Prostate gland (tissue), 2 donors: Measurements from ENCODE around the gene SEMA5A. TPM values are rescaled to one million over a fixed set of nuclear protein-coding genes. Genes with fewer than 3 reads are reported as not detected.

Experiments
- DNase-seq: peaks from one replicate; pipeline ENCODE4 v3.0.0-alpha.2; 2019; ENCODE audit warnings: low spot score
- H3K27ac ChIP-seq, 2 donors: fragments of 200-600 bp; sonication (generic); 2 replicates each; pipeline ENCODE4 v1.5.1; 2017 to 2019
- H3K27me3 ChIP-seq: fragments of 200-600 bp; sonication (generic); replicated peaks from 2 replicates; pipeline ENCODE4 v1.5.1; 2019; ENCODE audit not compliant: insufficient read depth
- H3K36me3 ChIP-seq, 2 donors: fragments of 200-600 bp; sonication (generic); 1 replicate in 1 of 2; 2 replicates in 1 of 2; pipeline versions ENCODE4 v1.5.1 to v1.8.1; 2017 to 2019
- H3K4me1 ChIP-seq: fragments of 200-600 bp; sonication (generic); replicated peaks from 2 replicates; pipeline ENCODE4 v1.5.1; 2019
- H3K4me3 ChIP-seq, 2 donors: fragments of 200-600 bp; sonication (generic); 2 replicates each; pipeline ENCODE4 v1.5.1; 2017 to 2019
- H3K9me3 ChIP-seq: fragments of 200-600 bp; sonication (generic); 2 replicates; pipeline ENCODE4 v1.5.1; 2017
- POLR2A ChIP-seq: fragments of 450-650 bp; IDR thresholded peaks from one replicate; pipeline ENCODE4 v1.6.1; 2016; ENCODE audit warnings: antibody characterized with exemption, mild to moderate bottlenecking
- POLR2AphosphoS5 ChIP-seq: sonication (generic); formaldehyde crosslinking; IDR thresholded peaks from one replicate; pipeline ENCODE4 v1.6.1; 2017; ENCODE audit warnings: antibody characterized with exemption
- WGBS: methylation state at CpG from one replicate; pipeline ENCODE4 v1.1.5; 2018; 5-methylcytosine and 5-hydroxymethylcytosine counted together
- intact Hi-C: fragments of 100-400 bp; cut with DNase I; formaldehyde crosslinking; loops from one replicate; pipeline ENCODE4 v1.14.2; 2022
- total RNA-seq, 2 donors: library from RNA; depleted of rRNA; stranded (reverse); fragments of >200 nt; gene quantifications; one replicate each; pipeline ENCODE4 v1.1.0, GENCODE V29; 2016
- TF ChIP-seq, protein P1 (sequence below), 4 experiments: fragments of 200-600 bp in 2 of 4; fragments of 450-650 bp in 2 of 4; sonication (generic) in 2 of 4; IDR thresholded peaks; 1 replicate in 3 of 4; 2 replicates in 1 of 4; pipeline ENCODE4 v1.5.1; 2016 to 2019; ENCODE audit warnings: antibody characterized with exemption in 4 of 4, mild to moderate bottlenecking in 2 of 4, moderate library complexity in 2 of 4

Gene SEMA5A
- total RNA-seq, 2 donors from 2014 or later, result 4.5 to 21.7 TPM

GRCh38 chr5:9363449-9363848, 182.4 kb downstream of the SEMA5A start:
- DNase-seq, result no peak
- no peak overlapping the region for H3K4me3 ChIP-seq
- no peaks in the 10 kb centered on the region for H3K27me3 ChIP-seq
- 82% methylated on average over 2 of the region's 2 CpGs for WGBS
- intact Hi-C loops, result loop anchor here (10.0 kb wide), 1 partner anchor 181 kb away; the partner anchor contains the start of gene SEMA5A
- H3K27ac ChIP-seq, result no peak overlapping the region
- no peaks in the 10 kb centered on the region for H3K9me3 ChIP-seq
- TF ChIP-seq POLR2AphosphoS5, result no peak
- TF ChIP-seq POLR2A, result no peak
- TF ChIP-seq, protein P1, sequence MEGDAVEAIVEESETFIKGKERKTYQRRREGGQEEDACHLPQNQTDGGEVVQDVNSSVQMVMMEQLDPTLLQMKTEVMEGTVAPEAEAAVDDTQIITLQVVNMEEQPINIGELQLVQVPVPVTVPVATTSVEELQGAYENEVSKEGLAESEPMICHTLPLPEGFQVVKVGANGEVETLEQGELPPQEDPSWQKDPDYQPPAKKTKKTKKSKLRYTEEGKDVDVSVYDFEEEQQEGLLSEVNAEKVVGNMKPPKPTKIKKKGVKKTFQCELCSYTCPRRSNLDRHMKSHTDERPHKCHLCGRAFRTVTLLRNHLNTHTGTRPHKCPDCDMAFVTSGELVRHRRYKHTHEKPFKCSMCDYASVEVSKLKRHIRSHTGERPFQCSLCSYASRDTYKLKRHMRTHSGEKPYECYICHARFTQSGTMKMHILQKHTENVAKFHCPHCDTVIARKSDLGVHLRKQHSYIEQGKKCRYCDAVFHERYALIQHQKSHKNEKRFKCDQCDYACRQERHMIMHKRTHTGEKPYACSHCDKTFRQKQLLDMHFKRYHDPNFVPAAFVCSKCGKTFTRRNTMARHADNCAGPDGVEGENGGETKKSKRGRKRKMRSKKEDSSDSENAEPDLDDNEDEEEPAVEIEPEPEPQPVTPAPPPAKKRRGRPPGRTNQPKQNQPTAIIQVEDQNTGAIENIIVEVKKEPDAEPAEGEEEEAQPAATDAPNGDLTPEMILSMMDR (IDR thresholded peaks at IDR 0.05), result no peak
- H3K36me3 ChIP-seq, result no peaks in the 10 kb centered on the region
- H3K4me1 ChIP-seq, result no peaks in the 10 kb centered on the region

DNA sequence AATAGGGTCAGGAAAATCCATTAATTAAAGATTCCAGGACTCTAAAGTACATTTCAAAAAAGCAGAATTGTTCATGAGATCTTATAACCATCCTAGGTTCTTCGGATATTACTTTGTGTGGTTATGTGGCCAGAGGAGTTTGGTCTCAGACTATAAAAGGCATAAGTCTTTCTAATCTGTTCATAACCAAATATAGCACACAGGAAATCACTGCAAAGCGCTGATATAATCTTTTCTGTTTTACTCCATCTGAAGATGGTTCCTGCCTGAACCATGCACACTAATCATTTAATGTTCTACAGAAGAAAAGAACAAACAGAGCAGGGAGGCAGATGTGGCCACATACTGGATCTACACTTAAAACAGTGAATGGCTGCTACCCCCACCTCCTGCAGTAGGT, 182.8 kb downstream of the SEMA5A start:
- H3K4me1 ChIP-seq, result no peaks in the 10 kb centered on the region
- 30% methylated on average over 2 of the region's 2 CpGs for WGBS
- H3K27ac ChIP-seq, result no peak overlapping the region
- H3K4me3 ChIP-seq, result no peak overlapping the region
- TF ChIP-seq POLR2A, result no peak
- TF ChIP-seq, protein P1 (IDR thresholded peaks at IDR 0.05), result no peak
- TF ChIP-seq POLR2AphosphoS5, result no peak
- H3K27me3 ChIP-seq, result no peaks in the 10 kb centered on the region
- no peaks in the 10 kb centered on the region for H3K36me3 ChIP-seq
- H3K9me3 ChIP-seq, result no peaks in the 10 kb centered on the region
- DNase-seq, result no peak
- intact Hi-C loops, result loop anchor here (10.0 kb wide), 1 partner anchor 182 kb away; the partner anchor contains the start of gene SEMA5A

DNA sequence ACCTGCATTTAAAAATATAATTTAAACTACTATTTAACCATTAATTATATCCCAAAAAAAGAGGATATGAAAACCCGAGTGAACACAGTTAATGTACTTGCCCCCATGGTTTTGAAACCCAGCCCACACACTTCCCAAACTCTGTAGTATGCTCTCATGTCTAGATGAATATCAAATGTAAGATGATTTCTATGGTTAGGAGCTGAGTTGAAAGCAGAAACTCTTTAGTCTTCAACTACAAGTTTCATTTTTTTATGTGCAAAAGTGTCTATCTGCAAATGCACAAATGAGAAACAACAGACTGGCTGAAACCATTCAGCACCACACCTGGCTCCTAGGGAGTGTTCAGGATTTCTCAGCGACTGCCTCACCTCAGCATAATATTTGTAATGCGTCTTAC, 183.3 kb downstream of the SEMA5A start:
- WGBS, result 80% methylated on average over 3 of the region's 3 CpGs
- Histone ChIP-seq H3K36me3 (no peaks in the 10 kb centered on the region), H3K9me3 (no peaks in the 10 kb centered on the region), H3K4me3 (no peak overlapping the region), H3K4me1 (no peaks in the 10 kb centered on the region), H3K27ac (no peak overlapping the region), H3K27me3 (no peaks in the 10 kb centered on the region)
- DNase-seq, result no peak
- TF ChIP-seq POLR2AphosphoS5, result no peak
- TF ChIP-seq, protein P1 (IDR thresholded peaks at IDR 0.05), result no peak
- no peak for TF ChIP-seq POLR2A
- intact Hi-C loops, result loop anchor here (10.0 kb wide), 1 partner anchor 182 kb away; the partner anchor contains the start of gene SEMA5A

GRCh38 chr5:9361835-9362234, 184.0 kb downstream of the SEMA5A start:
- Histone ChIP-seq H3K27me3 (no peaks in the 10 kb centered on the region), H3K4me3 (no peak overlapping the region), H3K36me3 (no peaks in the 10 kb centered on the region), H3K9me3 (no peaks in the 10 kb centered on the region), H3K27ac (no peak overlapping the region), H3K4me1 (no peaks in the 10 kb centered on the region)
- WGBS, result 72% methylated on average over 8 of the region's 8 CpGs
- DNase-seq, result peak; percentile 52
- intact Hi-C loops, result loop anchor here (10.0 kb wide), 1 partner anchor 183 kb away; the partner anchor contains the start of gene SEMA5A
- TF ChIP-seq, protein P1 (IDR thresholded peaks at IDR 0.05), result peak in 3 of 4 experiments; percentile 52 to 68 (median 61)
- no peak for TF ChIP-seq POLR2AphosphoS5

GRCh38 chr5:9358961-9359685, 186.8 kb downstream of the SEMA5A start:
- no peak for TF ChIP-seq POLR2AphosphoS5
- Histone ChIP-seq H3K9me3 (no peaks in the 10 kb centered on the region), H3K27ac (no peak overlapping the region), H3K27me3 (no peaks in the 10 kb centered on the region), H3K4me3 (no peak overlapping the region), H3K36me3 (no peaks in the 10 kb centered on the region), H3K4me1 (no peaks in the 10 kb centered on the region)
- intact Hi-C loops, result no loop called here
- DNase-seq, result no peak
- 85% methylated on average over 2 of the region's 2 CpGs for WGBS
